ENCODE measurements around the gene USE1. TPM values are rescaled to one million over a fixed set of nuclear protein-coding genes. Genes with fewer than 3 reads are reported as not detected.

The USE1 gene
- total and polyA plus RNA-seq, 9 of the 15 experiments (the other 6 are each of a cell fraction or from before 2014, with no cell fraction given) = 17.3 to 52.4 (median 34.0) TPM

GRCh38 chr19:17235300-17235970 lies 20.3 kb downstream of the USE1 start (continued):
- no peak for TF ChIP-seq ARID3B (CRISPR knock-in tag; IDR thresholded peaks at IDR 0.05; ENCODE audit: borderline replicate concordance)
- no peak for TF ChIP-seq ZNF174 (CRISPR knock-in tag; IDR thresholded peaks at IDR 0.05)
- TF ChIP-seq RBM39 (optimal IDR thresholded peaks at IDR 0.05; ENCODE audit: low read depth, low read length) = no peak
- TF ChIP-seq CHCHD3 (CRISPR knock-in tag; IDR thresholded peaks at IDR 0.05) = no peak
- TF ChIP-seq AFF1 (IDR thresholded peaks at IDR 0.05; ENCODE audit: low read depth in 1 of 2, partially characterized antibody in 2 of 2) = no peak
- TF ChIP-seq NR2C2 (CRISPR knock-in tag; IDR thresholded peaks at IDR 0.05) = no peak
- peak; percentile 58; the same call in 1 of the 2 replicates for TF ChIP-seq NR2C2 (tag; IDR thresholded peaks at IDR 0.05)
- no peak for TF ChIP-seq ZNF217 (CRISPR knock-in tag; IDR thresholded peaks at IDR 0.05)
- no peak for TF ChIP-seq CGGBP1 (CRISPR knock-in tag; IDR thresholded peaks at IDR 0.05)
- no peak for TF ChIP-seq EP300 (IDR thresholded peaks at IDR 0.05; ENCODE audit: low read length)
- TF ChIP-seq CHD4 (IDR thresholded peaks at IDR 0.05; ENCODE audit: insufficient read depth, insufficient replicate concordance, low read depth, low read length, poor library complexity, severe bottlenecking) = no peak
- TF ChIP-seq NFATC3 (IDR thresholded peaks at IDR 0.05) = no peak
- TF ChIP-seq EWSR1 (IDR thresholded peaks at IDR 0.05; ENCODE audit: borderline replicate concordance, low read depth, partially characterized antibody) = no peak
- TF ChIP-seq TSC22D4 (tag; IDR thresholded peaks at IDR 0.05) = no peak
- TF ChIP-seq ZFX (CRISPR knock-in tag; IDR thresholded peaks at IDR 0.05) = peak; percentile 85
- TF ChIP-seq NEUROD1 (IDR thresholded peaks at IDR 0.05; ENCODE audit: borderline replicate concordance, low read depth, low read length, partially characterized antibody) = no peak
- no peak for TF ChIP-seq MTF1 (CRISPR knock-in tag; IDR thresholded peaks at IDR 0.05; ENCODE audit: borderline replicate concordance)
- no peak for TF ChIP-seq ZNF274 (IDR thresholded peaks at IDR 0.05; ENCODE audit: borderline replicate concordance, low read depth, low read length)
- no peak for TF ChIP-seq TOE1 (IDR thresholded peaks at IDR 0.05; ENCODE audit: borderline replicate concordance)
- no peak for TF ChIP-seq TOE1 (CRISPR knock-in tag; IDR thresholded peaks at IDR 0.05; ENCODE audit: borderline replicate concordance, low read depth)
- no peak for TF ChIP-seq SREBF2 (CRISPR knock-in tag; IDR thresholded peaks at IDR 0.05)
- TF ChIP-seq TCFL5 (CRISPR knock-in tag; conservative IDR thresholded peaks at IDR 0.05) = no peak
- no peak for TF ChIP-seq JUND (IDR thresholded peaks at IDR 0.05; ENCODE audit: borderline replicate concordance, low read depth, low read length)
- no peak; the same call in 2 of the 3 replicates for TF ChIP-seq JUND (tag; IDR thresholded peaks at IDR 0.05; ENCODE audit: borderline replicate concordance, low read depth, low read length)

All from K562 (cell line).